Aorta (tissue), 5 donors: ENCODE results near the gene CD300H. TPM values are rescaled to one million over a fixed set of nuclear protein-coding genes. Genes with fewer than 3 reads are reported as not detected.

ENCODE experiments used
- ATAC-seq: fragments of 200-7000 bp; cut with Tn5 transposase; one replicate; pipeline ENCODE4 v1.9.1; 2022; ENCODE audit warnings: moderate library complexity; ENCODE audit not compliant: low FRiP score
- DNase-seq, 2 donors: peaks; one replicate each; pipeline ENCODE4 v3.0.0-alpha.2; 2020
- H3K27ac ChIP-seq, 2 donors: one replicate each; pipeline ENCODE4 v1.5.1; 2013; ENCODE audit warnings: low read length in 2 of 2, mild to moderate bottlenecking in 2 of 2, moderate library complexity in 2 of 2, control low read depth in 1 of 2, inconsistent platforms in 1 of 2, low read depth in 1 of 2
- H3K27me3 ChIP-seq, 2 donors: one replicate each; pipeline ENCODE4 v1.6.1; 2013; ENCODE audit warnings: control low read depth in 1 of 2, low read length in 1 of 2, mild to moderate bottlenecking in 1 of 2, moderate library complexity in 1 of 2; ENCODE audit not compliant: insufficient read depth in 2 of 2, control insufficient read depth in 1 of 2
- H3K36me3 ChIP-seq, 2 donors: one replicate each; pipeline ENCODE4 v1.6.1; 2013; ENCODE audit warnings: control low read depth in 1 of 2, low read length in 1 of 2, mild to moderate bottlenecking in 1 of 2; ENCODE audit not compliant: insufficient read depth in 2 of 2, control insufficient read depth in 1 of 2
- H3K4me1 ChIP-seq, 2 donors: one replicate each; pipeline ENCODE4 v1.6.1; 2013; ENCODE audit warnings: low read length in 2 of 2, control low read depth in 1 of 2, mild to moderate bottlenecking in 1 of 2, moderate library complexity in 1 of 2; ENCODE audit not compliant: insufficient read depth in 2 of 2, control insufficient read depth in 1 of 2
- H3K4me3 ChIP-seq, 2 donors: one replicate each; pipeline ENCODE4 v1.5.1; 2013; ENCODE audit warnings: low read length in 2 of 2, control low read depth in 1 of 2, mild to moderate bottlenecking in 1 of 2
- H3K9me3 ChIP-seq: one replicate; pipeline ENCODE4 v1.6.1; 2013; ENCODE audit warnings: mild to moderate bottlenecking, low read length; ENCODE audit not compliant: control insufficient read depth
- WGBS, 2 donors: extraction: QIAGEN DNeasy Blood & Tissue Kit; methylation state at CpG; one replicate each; pipeline ENCODE4 v1.1.7; 2013; 5-methylcytosine and 5-hydroxymethylcytosine counted together
- intact Hi-C, 2 donors: fragments of 100-400 bp; cut with DNase I; formaldehyde crosslinking; loops; one replicate each; pipeline versions ENCODE4 v1.14.2 to v1.15.0; 2022
- polyA plus RNA-seq, 2 donors: library from polyadenylated mRNA; stranded (reverse); fragments of 200-250 nt; gene quantifications; one replicate each; pipeline ENCODE4 v1.2.3, GENCODE V29; 2013
- total RNA-seq, 2 donors: library from RNA; stranded (reverse); fragmentation: NEBNext Ultra II Directional; extraction: Animal tissue kit (Norgen Biotek cat#: 25700); gene quantifications; one replicate each; pipeline ENCODE4 v1.2.1, GENCODE V29; 2021
- donor health status: healthy with polysubstance abuse.
- donor health status: Bipolar disorder and iron deficiency.
- donor health status: DM: no; HTN: no; CAD: no.
- donor health status: DM: no; HTN: no; CAD: no.
- donor health status: DM: yes; HTN: yes; CAD: no.

The CD300H gene
- total and polyA plus RNA-seq, 4 donors = not detected

DNA sequence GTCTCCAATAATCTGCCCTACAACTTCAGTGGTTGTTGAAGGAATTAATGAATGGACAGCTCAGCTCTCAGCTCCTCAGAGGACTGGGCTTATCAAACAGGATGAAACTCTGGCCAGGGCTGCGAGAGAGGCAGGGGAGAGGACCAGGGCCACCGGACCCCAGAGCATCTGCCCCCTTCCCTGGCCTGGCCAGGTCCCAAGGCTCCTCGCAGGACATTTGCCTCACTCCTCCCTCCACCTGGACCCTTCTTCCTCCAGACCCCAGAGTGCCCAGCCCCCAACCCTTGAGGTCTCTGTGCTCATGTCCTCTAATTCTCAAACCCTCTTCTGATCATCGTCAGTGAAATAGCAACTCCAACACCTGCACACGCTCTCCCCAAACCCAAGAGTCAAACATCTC is 25.1 kb downstream of the CD300H start:
- DNase-seq (peak in 1 of 2 donors; percentile 20), ATAC-seq (no peak)
- intact Hi-C loops = no loop called here
- no peaks in the 10 kb centered on the region for H3K9me3 ChIP-seq
- no peak overlapping the region for H3K27ac ChIP-seq
- H3K4me3 ChIP-seq = no peak overlapping the region
- 81 to 86% methylated on average over 5 of the region's 5 CpGs for WGBS, 2 donors
- H3K27me3 ChIP-seq = no peaks in the 10 kb centered on the region
- H3K36me3 ChIP-seq = no peaks in the 10 kb centered on the region
- H3K4me1 ChIP-seq = no peaks in the 10 kb centered on the region

DNA sequence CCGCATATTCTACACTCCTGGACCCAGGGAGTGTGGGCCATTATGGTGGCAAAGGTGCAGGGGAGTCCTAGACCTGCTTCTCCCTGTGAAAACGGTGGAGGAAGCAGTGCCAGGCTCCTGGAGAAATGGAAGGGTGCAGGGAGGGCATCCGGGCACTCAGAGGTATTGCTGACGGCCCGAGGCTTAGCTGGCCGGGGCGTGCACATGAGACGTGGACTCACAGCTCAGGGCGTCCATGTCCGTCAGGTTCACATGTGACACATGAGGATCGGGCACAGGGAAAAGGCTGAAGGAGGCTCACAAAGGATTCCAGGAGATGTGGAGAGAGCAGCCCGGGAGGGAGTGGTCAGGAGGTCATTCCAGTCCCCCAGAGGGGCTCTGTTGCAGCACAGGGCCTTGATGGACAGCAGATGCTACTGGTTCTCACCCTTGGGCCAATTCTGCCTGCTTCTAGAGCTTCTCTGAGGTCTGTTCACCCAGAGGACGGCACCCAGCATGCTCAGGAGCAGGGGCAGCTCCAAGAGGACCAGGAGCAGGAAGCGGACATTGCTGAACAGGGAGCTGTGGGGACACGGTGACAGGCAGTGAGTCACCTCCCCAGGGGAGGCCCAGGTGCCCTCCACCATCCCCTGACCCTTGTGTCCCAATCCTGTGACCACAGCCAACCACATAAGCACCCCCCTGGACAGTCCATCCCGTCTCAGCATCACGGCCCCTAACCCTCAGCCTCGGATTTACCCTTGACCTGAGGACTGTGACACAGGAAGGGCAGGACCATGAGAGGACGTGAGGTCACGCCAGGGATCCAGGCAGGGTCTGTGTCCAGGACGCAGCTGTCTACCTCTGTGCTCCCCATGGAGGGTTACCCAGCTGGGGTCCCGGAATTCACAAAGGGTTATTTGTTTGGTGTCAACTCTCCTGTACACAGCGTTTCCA is 25.9 kb downstream of the CD300H start:
- no peak overlapping the region for H3K27ac ChIP-seq
- intact Hi-C loops = no loop called here
- H3K4me3 ChIP-seq = no peak overlapping the region
- no peaks in the 10 kb centered on the region for H3K9me3 ChIP-seq
- ATAC-seq (no peak), DNase-seq (peak in 1 of 2 donors; percentile 34)
- H3K36me3 ChIP-seq = no peaks in the 10 kb centered on the region
- no peaks in the 10 kb centered on the region for H3K27me3 ChIP-seq
- 69 to 70% methylated on average over 23 of the region's 23 CpGs for WGBS, 2 donors
- no peaks in the 10 kb centered on the region for H3K4me1 ChIP-seq

DNA sequence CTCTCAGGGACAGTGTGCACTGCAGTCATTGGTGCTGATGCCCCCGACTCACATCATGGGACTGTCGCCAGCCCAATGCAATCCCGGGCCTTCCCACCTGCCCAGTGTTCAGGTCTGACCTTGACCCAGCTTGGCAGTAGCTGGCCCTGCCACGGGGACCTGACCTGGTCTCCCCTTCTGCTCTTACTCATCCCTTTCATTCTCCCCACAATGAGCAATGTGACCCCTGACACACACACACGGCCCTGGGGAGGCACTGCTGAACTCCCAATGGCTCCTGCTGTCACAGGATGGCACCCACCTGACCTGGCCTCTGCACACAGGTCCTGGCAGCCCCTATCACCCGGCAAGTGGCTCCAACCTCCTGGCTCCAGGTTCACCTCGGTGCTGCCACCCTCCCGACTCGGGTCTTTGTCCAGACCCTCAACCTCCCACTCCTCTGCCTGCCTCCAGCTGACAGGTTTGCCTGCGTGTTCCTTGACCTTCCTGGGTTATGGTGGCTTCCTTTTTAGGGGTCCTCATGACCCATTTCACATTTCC is 28.0 kb downstream of the CD300H start:
- Histone ChIP-seq H3K4me1 (no peaks in the 10 kb centered on the region), H3K4me3 (no peak overlapping the region), H3K9me3 (no peaks in the 10 kb centered on the region), H3K36me3 (no peaks in the 10 kb centered on the region), H3K27me3 (no peaks in the 10 kb centered on the region), H3K27ac (no peak overlapping the region)
- peak in 1 of 2 donors; percentile 38 for DNase-seq
- ATAC-seq = no peak
- 74% methylated on average over 10 of the region's 10 CpGs for WGBS, 2 donors
- intact Hi-C loops = no loop called here

DNA sequence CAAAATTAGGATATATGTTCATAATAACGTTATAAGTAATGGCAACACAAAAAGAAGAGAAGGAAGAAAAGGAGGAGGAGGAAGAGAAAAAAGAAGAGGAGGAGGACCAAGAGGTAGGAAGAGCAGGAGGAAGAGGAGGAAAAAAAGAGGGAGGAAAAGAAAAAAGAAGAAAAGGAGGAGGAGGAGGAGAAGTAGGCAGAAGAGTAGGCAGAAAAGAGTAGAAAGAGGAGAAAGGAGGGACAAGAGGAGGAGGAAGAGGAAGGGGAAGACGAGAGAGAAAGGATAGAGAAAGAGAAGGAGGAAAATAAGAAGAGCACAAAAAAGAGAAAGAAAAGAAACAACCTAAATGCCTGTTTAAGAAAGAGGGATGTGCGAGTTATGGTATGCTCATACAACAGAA is 30.4 kb downstream of the CD300H start:
- ATAC-seq (no peak), DNase-seq (no peak)
- no peaks in the 10 kb centered on the region for H3K36me3 ChIP-seq
- H3K4me1 ChIP-seq = no peaks in the 10 kb centered on the region
- 72 to 73% methylated on average over 3 of the region's 3 CpGs for WGBS, 2 donors
- no peaks in the 10 kb centered on the region for H3K27me3 ChIP-seq
- intact Hi-C loops = no loop called here
- H3K4me3 ChIP-seq = no peak overlapping the region
- H3K27ac ChIP-seq = no peak overlapping the region
- no peaks in the 10 kb centered on the region for H3K9me3 ChIP-seq

DNA sequence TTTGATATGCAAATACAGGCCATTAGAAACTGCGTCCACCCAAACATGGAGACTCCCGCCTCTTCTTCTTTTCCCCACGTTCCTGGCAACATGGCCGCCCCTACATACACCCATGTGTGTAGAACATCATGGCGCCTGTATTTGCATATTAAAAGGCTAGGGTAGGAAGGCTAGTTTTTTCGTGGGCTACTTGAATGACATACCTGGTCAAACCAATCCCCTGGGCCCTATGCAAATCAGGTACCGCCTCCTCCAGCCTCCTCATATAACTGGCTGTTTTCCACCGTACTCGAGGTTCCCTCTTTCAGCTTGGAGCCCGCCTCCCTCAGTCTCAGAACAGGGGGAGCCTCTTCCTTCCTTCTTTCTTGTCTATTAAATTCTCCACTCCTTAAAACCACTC is 35.2 kb downstream of the CD300H start:
- intact Hi-C loops = no loop called here
- Histone ChIP-seq H3K4me1 (no peaks in the 10 kb centered on the region), H3K27me3 (no peaks in the 10 kb centered on the region), H3K9me3 (no peaks in the 10 kb centered on the region), H3K4me3 (no peak overlapping the region), H3K36me3 (no peaks in the 10 kb centered on the region), H3K27ac (no peak overlapping the region)
- 73 to 77% methylated on average over 10 of the region's 10 CpGs for WGBS, 2 donors
- ATAC-seq = peak; percentile 57
- peak; percentile 66 to 83 for DNase-seq

DNA sequence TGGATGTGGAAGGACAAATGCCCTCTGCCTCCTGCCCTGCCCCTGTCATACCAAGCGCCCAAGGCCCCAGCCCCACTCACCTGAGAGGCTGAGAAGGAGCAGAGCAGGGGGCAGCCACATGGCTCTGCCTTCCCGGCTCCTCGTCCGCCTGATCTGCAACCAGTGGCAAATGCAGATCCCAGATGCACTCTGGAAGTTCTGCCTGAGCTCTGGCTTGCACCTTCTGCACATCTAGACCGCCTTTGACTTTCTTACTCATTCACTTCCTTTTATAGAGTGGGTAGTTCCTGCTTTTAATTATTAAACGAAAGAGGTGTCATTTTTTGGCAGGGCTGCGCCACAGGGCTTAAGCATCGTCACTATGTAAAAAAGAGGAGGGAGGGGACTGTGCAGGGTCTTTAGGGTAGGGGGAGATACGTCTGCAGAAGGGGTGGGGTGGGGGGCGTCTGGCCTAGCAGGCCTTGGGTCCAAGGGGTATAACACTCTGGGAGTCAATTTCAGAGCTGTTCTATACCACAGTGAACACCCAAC is 36.0 kb downstream of the CD300H start, which contains the start of gene CD300LB:
TSS of gene CD300LB (minus strand) at position 245 of the 531 bp plus-strand sequence. CDS start at position 120, 125 bp downstream.
- H3K27ac ChIP-seq = no peak within 1 kb of the TSS
- no peaks in the 10 kb centered on the region for H3K36me3 ChIP-seq
- no peak for ATAC-seq
- H3K4me1 ChIP-seq = no peaks in the 10 kb centered on the region
- peak; percentile 45 to 64 for DNase-seq
- 64 to 65% methylated on average over 10 of the region's 10 CpGs for WGBS, 2 donors
- H3K27me3 ChIP-seq = no peaks in the 10 kb centered on the region
- no peak within 1 kb of the TSS for H3K4me3 ChIP-seq
- H3K9me3 ChIP-seq = no peaks in the 10 kb centered on the region
- intact Hi-C loops = no loop called here

DNA sequence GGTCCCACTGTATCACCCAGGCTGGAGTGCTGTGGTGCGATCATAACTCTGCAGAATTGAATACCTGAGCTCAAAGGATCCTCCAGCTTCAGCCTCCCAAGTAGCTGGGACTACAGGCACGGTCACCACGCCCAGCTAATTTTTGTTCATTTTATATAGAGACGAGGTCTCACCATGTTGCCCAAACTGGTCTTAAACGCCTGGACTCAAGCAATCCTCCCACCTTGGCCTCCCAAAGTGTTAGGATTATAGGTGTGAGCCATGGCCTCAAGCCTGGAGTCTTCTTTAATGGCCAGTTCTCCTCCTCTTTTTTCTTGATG is 36.5 kb downstream of the CD300H start:
- intact Hi-C loops = no loop called here
- H3K9me3 ChIP-seq = no peaks in the 10 kb centered on the region
- no peak overlapping the region for H3K4me3 ChIP-seq
- ATAC-seq (no peak), DNase-seq (peak; percentile 2 to 4)
- no peaks in the 10 kb centered on the region for H3K36me3 ChIP-seq
- 60 to 76% methylated on average over 5 of the region's 5 CpGs for WGBS, 2 donors
- no peaks in the 10 kb centered on the region for H3K27me3 ChIP-seq
- H3K4me1 ChIP-seq = no peaks in the 10 kb centered on the region
- H3K27ac ChIP-seq = no peak overlapping the region

DNA sequence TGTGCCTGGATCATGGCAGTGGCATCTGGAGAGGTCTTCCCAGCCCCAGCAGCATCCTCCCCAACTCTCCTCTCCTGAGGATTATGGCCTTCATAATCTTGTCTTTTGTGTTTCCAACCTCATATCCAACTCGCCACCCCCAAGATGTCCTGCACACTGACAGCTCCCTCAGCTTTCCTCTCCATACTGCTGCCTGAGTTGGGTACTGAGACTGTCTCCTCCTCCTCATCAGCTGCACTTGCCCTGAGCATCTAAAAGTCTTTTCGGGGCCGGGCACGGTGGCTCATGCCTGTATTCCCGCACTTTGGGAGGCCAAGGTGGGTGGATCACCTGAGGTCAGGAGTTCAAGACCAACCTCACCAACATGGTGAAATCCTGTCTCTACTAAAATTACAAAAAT is 38.1 kb downstream of the CD300H start:
- H3K9me3 ChIP-seq = no peaks in the 10 kb centered on the region
- WGBS, 2 donors = 80 to 85% methylated on average over 5 of the region's 5 CpGs
- no peak overlapping the region for H3K4me3 ChIP-seq
- H3K27ac ChIP-seq = no peak overlapping the region
- no peaks in the 10 kb centered on the region for H3K36me3 ChIP-seq
- DNase-seq (peak in 1 of 2 donors; percentile 35), ATAC-seq (no peak)
- no peaks in the 10 kb centered on the region for H3K4me1 ChIP-seq
- no peaks in the 10 kb centered on the region for H3K27me3 ChIP-seq
- intact Hi-C loops = no loop called here
